Dermis lymphatic vessel endothelial cell (primary cell): Measurements from ENCODE around the gene FGF5. TPM values are rescaled to one million over a fixed set of nuclear protein-coding genes. Genes with fewer than 3 reads are reported as not detected.

Source experiments
- total RNA-seq: library from RNA; depleted of rRNA; stranded (reverse); fragments of >200 nt; gene quantifications from 2 replicates; pipeline ENCODE4 v1.2.1, GENCODE V29; 2014

Gene FGF5, protein sequence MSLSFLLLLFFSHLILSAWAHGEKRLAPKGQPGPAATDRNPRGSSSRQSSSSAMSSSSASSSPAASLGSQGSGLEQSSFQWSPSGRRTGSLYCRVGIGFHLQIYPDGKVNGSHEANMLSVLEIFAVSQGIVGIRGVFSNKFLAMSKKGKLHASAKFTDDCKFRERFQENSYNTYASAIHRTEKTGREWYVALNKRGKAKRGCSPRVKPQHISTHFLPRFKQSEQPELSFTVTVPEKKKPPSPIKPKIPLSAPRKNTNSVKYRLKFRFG
- total RNA-seq: 0.09 and 0.22 TPM in 2 replicates

DNA sequence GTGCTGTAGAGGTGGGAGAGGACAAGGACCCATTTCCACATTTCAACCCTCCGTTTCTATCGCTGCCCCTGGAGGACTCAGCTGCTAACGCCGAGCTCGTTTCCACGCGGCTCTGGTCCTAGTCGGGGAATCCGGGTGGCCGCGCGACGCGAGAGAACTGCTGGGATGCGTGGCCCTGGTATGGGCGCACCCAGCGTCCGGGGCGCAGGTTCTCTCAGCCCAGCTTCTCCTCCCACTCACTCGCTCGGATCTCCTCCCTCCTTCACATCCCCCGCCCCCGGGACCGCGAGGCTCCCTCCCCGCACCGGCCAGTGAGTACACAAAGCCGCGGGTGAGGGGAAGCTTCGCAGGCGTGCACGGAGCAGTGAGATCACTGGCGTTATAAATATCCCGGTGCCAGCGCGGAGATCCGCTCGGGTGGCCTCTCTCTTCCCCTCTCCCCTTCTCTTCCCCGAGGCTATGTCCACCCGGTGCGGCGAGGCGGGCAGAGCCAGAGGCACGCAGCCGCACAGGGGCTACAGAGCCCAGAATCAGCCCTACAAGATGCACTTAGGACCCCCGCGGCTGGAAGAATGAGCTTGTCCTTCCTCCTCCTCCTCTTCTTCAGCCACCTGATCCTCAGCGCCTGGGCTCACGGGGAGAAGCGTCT lies at the start of gene FGF5:
Gene FGF5, plus strand, starts transcription at position 412 of the 649 bp plus-strand sequence. Its CDS starts 161 bp downstream, at position 573.

DNA sequence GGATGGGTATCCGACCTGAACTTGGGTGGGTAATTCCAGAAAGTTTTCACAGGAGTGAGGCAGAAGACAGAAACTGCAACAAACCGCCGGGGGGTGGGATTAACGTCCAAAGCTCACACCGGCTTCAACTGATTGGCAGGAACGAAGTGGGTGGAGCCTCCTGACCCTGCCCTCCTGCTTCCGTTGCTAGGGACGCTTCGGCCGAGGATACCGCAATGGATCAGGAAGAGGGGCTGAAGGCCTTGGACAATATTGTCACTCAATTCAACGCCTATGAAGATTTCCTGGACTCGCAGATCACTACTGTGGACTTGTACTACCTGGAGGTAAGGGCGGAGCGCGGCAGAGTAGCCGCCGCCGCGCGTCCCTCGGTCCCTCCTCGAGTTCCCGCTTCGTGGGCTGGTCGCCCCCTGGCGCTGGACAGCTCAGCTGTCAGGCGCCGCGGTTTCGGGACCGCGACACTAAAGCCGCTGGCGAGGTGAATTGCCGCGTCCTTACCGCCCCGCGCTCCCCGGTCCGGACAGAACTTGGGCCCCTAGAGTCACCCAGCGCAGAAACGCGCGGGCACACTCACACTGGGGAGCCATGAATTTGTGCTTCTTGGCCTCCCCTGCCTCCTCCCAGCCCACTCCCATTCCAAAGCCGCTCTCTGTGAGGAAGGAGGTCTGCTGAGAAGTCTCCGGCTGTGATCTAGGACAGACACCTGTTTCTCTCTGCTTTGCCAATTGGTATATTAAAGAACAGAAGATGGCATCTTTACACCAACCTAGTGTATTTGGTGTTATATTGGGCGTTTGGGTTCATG lies 69.3 kb downstream of the FGF5 start, which contains the start of gene CFAP299:
Gene CFAP299, plus strand, starts transcription at position 177 of the 805 bp plus-strand sequence.

Other genes with a start within 250 kb of the FGF5 start
- gene ANTXR2, start 193.4 kb upstream of the FGF5 start, total RNA-seq: 39.7 and 50.5 TPM in 2 replicates
- gene PRDM8, start 69.2 kb upstream of the FGF5 start, total RNA-seq: 2.4 and 2.7 TPM in 2 replicates
- gene CFAP299, start 69.1 kb downstream of the FGF5 start, total RNA-seq: not detected in 2 replicates